Cardiac muscle cell (in vitro differentiated cells and primary cell): ENCODE measurements around the gene PSME3. TPM values are rescaled to one million over a fixed set of nuclear protein-coding genes. Genes with fewer than 3 reads are reported as not detected.
A peak's percentile ranks its signal among the peaks of the same experiment; 100 is the strongest.

Experiments
- DNase-seq, 2 donors: peaks; one replicate each; pipeline versions ENCODE4 v3.0.0 to v3.0.0-alpha.2; 2010 to 2017; ENCODE audit warnings: low read depth in 1 of 2, low spot score in 1 of 2
- H3K27ac ChIP-seq: fragments of 200-600 bp; sonication (generic); 2 replicates; pipeline ENCODE4 v1.5.1; 2016
- H3K27me3 ChIP-seq: fragments of 200-600 bp; sonication (generic); 2 replicates; pipeline ENCODE4 v1.6.0; 2016; ENCODE audit warnings: control low read depth
- H3K36me3 ChIP-seq: fragments of 200-600 bp; sonication (generic); 2 replicates; pipeline ENCODE4 v1.5.1; 2016; ENCODE audit warnings: control low read depth
- H3K4me1 ChIP-seq: fragments of 200-600 bp; sonication (generic); 2 replicates; pipeline ENCODE4 v1.8.1; 2017; ENCODE audit warnings: low read depth, mild to moderate bottlenecking, mixed run types
- H3K4me3 ChIP-seq: fragments of 200-600 bp; sonication (generic); 2 replicates; pipeline ENCODE4 v1.5.1; 2016; ENCODE audit warnings: mild to moderate bottlenecking
- H3K9me3 ChIP-seq: fragments of 200-600 bp; sonication (generic); 2 replicates; pipeline ENCODE4 v1.5.1; 2017; ENCODE audit warnings: low read depth, mild to moderate bottlenecking, control low read depth
- polyA plus RNA-seq: library from polyadenylated mRNA; unstranded; fragments of >200 nt; fragmentation: Nextera tagmentation; extraction: Ambion mirVana; gene quantifications from 2 replicates; pipeline ENCODE4 v1.2.1, GENCODE V29; 2016
- total RNA-seq: library from RNA; depleted of rRNA; stranded (reverse); fragments of >200 nt; gene quantifications from 2 replicates; pipeline ENCODE4 v1.2.3, GENCODE V29; 2016
- TF ChIP-seq, protein P1 (sequence below): IDR thresholded peaks from 2 replicates; pipeline ENCODE4 v1.5.1; 2012; ENCODE audit warnings: low read depth, mild to moderate bottlenecking, low read length

PSME3 gene, protein sequence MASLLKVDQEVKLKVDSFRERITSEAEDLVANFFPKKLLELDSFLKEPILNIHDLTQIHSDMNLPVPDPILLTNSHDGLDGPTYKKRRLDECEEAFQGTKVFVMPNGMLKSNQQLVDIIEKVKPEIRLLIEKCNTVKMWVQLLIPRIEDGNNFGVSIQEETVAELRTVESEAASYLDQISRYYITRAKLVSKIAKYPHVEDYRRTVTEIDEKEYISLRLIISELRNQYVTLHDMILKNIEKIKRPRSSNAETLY
- total RNA-seq (59.4 and 72.3 TPM in 2 replicates), polyA plus RNA-seq (77.0 and 104 TPM in 2 replicates)

DNA sequence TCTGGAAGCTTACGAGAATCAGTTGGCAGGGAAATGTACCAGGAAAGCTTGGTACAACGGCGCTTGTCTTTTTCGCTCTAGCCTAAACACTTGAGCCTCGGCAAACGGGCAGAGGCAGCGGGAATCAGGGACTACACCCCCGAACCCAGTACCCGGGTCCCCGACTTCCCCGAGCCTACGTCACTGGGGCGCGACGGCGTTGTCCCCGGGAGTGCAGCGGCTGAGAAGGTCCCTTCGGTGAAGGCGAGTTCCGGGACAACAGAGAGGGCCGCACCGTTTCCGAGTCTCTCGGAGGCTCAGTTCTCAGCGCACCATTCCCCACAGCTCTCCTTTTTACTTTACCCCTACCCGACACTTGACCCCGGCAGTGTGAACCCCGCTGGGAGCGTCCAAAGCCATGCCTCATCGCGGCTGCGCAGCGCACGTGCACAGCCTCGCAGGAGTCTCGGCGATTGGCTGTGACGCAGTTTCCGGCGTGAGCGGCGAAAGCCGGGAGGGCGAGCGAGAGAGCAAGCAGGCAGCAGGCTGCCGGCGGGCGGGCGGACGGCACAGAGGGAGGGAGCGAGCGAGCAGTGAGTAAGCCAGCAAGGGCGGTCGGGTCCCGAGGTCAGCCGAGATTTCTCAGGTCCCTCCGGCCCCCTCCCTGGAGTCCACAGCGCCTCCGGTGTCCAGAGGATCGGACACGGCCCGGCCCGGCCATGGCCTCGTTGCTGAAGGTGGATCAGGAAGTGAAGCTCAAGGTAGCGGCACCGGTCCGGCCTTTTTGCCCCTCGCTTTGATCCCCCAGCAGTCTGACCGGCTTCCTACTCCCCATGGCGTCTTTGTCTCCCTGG lies at the start of gene PSME3:
PSME3 (plus strand) TSS at position 464 of the 833 bp plus-strand sequence; CDS start at position 699, 235 bp downstream.
- peak within 1 kb of the TSS; percentile 78 for H3K27ac ChIP-seq
- peaks cover 11% of the 10 kb centered on the region for H3K36me3 ChIP-seq
- TF ChIP-seq, protein P1, sequence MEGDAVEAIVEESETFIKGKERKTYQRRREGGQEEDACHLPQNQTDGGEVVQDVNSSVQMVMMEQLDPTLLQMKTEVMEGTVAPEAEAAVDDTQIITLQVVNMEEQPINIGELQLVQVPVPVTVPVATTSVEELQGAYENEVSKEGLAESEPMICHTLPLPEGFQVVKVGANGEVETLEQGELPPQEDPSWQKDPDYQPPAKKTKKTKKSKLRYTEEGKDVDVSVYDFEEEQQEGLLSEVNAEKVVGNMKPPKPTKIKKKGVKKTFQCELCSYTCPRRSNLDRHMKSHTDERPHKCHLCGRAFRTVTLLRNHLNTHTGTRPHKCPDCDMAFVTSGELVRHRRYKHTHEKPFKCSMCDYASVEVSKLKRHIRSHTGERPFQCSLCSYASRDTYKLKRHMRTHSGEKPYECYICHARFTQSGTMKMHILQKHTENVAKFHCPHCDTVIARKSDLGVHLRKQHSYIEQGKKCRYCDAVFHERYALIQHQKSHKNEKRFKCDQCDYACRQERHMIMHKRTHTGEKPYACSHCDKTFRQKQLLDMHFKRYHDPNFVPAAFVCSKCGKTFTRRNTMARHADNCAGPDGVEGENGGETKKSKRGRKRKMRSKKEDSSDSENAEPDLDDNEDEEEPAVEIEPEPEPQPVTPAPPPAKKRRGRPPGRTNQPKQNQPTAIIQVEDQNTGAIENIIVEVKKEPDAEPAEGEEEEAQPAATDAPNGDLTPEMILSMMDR = no peak
- H3K27me3 ChIP-seq = peaks cover 2% of the 10 kb centered on the region
- H3K9me3 ChIP-seq = no peaks in the 10 kb centered on the region
- peaks cover 10% of the 10 kb centered on the region for H3K4me1 ChIP-seq
- H3K4me3 ChIP-seq = peak within 1 kb of the TSS; percentile 54
- DNase-seq = peak; percentile 90 to 94

DNA sequence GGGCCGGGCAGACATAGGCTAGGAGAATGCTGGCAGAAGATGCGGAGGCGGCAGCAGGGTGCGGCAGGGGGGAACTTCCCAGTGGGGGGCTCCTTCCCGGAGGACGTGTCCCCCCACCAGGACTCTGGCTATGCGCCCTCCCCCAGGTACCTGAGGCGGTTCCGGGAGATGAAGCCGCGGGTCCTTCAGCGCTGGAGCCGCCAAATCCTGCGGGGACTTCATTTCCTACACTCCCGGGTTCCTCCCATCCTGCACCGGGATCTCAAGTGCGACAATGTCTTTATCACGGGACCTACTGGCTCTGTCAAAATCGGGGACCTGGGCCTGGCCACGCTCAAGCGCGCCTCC lies 49.4 kb upstream of the PSME3 start:
- Histone ChIP-seq H3K4me3 (no peak overlapping the region), H3K27ac (no peak overlapping the region), H3K9me3 (no peaks in the 10 kb centered on the region), H3K4me1 (no peaks in the 10 kb centered on the region), H3K27me3 (peaks cover 42% of the 10 kb centered on the region), H3K36me3 (peaks cover 5% of the 10 kb centered on the region)
- DNase-seq = no peak
- TF ChIP-seq, protein P1 = no peak

DNA sequence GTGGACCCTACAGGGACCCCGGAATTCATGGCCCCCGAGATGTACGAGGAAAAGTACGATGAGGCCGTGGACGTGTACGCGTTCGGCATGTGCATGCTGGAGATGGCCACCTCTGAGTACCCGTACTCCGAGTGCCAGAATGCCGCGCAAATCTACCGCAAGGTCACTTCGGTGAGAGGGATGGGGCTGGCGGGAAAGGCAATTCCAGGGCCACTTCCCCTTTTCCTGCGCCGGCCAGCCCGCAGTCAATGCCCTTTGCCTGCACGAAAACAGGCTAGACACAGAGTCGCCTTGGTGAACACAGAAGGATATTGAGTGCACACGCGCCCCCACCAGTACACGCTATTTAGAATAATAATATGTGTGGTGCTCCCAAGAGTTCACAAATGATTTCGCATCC lies 48.8 kb upstream of the PSME3 start:
- H3K36me3 ChIP-seq = no peaks in the 10 kb centered on the region
- H3K9me3 ChIP-seq = no peaks in the 10 kb centered on the region
- TF ChIP-seq, protein P1 = no peak
- H3K27me3 ChIP-seq = peaks cover 42% of the 10 kb centered on the region
- H3K4me1 ChIP-seq = no peaks in the 10 kb centered on the region
- no peak overlapping the region for H3K27ac ChIP-seq
- H3K4me3 ChIP-seq = no peak overlapping the region
- DNase-seq = no peak

DNA sequence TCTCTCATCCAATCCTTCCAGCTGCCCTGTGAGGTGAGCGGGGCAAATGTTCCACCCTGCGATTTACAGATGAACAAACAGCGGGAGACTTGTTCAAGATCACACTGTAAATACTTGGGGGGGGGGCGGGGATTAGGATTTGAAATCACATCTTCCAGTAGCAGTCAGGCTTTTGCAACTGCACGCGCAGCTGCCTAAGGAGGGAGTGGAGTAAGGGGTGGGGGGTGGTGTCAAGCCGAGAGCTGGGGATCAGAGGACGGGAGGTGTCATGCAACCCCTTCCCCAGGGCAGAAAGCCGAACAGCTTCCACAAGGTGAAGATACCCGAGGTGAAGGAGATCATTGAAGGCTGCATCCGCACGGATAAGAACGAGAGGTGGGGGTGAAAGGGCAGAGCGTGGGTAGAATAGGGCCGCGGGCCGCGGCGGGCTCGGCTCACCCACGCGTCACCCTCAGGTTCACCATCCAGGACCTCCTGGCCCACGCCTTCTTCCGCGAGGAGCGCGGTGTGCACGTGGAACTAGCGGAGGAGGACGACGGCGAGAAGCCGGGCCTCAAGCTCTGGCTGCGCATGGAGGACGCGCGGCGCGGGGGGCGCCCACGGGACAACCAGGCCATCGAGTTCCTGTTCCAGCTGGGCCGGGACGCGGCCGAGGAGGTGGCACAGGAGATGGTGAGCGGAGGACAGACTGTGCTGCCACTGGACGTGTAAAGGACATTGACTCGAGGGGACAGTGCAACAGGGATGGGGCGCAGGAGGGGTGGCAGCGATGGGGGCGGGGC lies 48.2 kb upstream of the PSME3 start:
- Histone ChIP-seq H3K27me3 (peaks cover 42% of the 10 kb centered on the region), H3K4me3 (no peak overlapping the region), H3K27ac (no peak overlapping the region), H3K36me3 (no peaks in the 10 kb centered on the region), H3K9me3 (no peaks in the 10 kb centered on the region), H3K4me1 (no peaks in the 10 kb centered on the region)
- TF ChIP-seq, protein P1 = no peak
- DNase-seq = no peak

DNA sequence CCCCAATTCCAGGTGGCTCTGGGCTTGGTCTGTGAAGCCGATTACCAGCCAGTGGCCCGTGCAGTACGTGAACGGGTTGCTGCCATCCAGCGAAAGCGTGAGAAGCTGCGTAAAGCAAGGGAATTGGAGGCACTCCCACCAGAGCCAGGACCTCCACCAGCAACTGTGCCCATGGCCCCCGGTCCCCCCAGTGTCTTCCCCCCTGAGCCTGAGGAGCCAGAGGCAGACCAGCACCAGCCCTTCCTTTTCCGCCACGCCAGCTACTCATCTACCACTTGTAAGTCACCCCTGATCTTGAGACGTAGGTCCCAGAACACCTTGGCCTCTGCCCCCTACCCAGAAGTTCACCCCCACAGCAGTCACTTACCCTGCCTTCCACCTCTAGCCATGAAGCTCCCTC lies 45.9 kb upstream of the PSME3 start:
- peaks cover 25% of the 10 kb centered on the region for H3K27me3 ChIP-seq
- H3K4me1 ChIP-seq = no peaks in the 10 kb centered on the region
- no peaks in the 10 kb centered on the region for H3K9me3 ChIP-seq
- TF ChIP-seq, protein P1 = no peak
- no peaks in the 10 kb centered on the region for H3K36me3 ChIP-seq
- no peak overlapping the region for H3K4me3 ChIP-seq
- H3K27ac ChIP-seq = no peak overlapping the region
- no peak for DNase-seq
